Activated naive CD4-positive, alpha-beta T cell treated with anti-CD3 and anti-CD28 coated beads, Interleukin-2, amount 50 U/mL, for 16 hours (primary cell): ENCODE results near the gene PALD1.

Experiments used
- DNase-seq: peaks from one replicate; pipeline ENCODE4 v3.0.0-alpha.2; 2020

Gene PALD1

GRCh38 chr10:70615784-70616522 is 137.4 kb downstream of the PALD1 start:
- no peak for DNase-seq

- DNase-seq: no peak
These were observed 138.2 kb downstream of the PALD1 start for GRCh38 chr10:70616761-70617160.
